ENCODE measurements around the gene TOMM70. TPM values are rescaled to one million over a fixed set of nuclear protein-coding genes. Genes with fewer than 3 reads are reported as not detected.
A peak's percentile ranks its signal among the peaks of the same experiment; 100 is the strongest.

TOMM70 gene
- total RNA-seq, 1 donor from 2014 or later, result 59.0 TPM

DNA sequence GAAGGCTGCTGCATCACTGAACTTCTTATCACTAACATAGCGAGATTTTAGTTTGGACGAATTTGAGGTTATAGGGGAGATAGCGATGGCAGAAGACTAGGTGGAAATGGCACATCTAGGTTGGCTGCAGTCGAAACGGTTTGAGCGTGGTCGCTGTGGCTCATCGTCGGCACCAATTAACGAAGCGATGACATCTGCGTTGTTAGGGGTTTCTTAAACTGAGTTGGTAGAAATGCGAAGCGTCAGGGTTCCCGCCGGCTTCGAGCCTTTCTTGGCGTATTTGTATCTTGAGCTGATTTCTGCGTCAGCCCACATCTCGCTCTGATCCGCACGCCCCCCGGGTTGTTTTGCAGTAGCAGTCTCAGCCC lies 769 bp upstream of the TOMM70 start:
- peak overlapping the region; percentile 94 to 99 (median 97) for H3K9ac ChIP-seq (ENCODE audit: low read depth in 1 of 3, low read length in 3 of 3)
- peak overlapping the region; percentile 91 for H3K27ac ChIP-seq (ENCODE audit: low read depth, low read length)
- H3K36me3 ChIP-seq (ENCODE audit: control insufficient read depth in 3 of 3, insufficient read depth in 3 of 3, low read length in 3 of 3), result no peaks in the 10 kb centered on the region
- H3K9me3 ChIP-seq (ENCODE audit: control insufficient read depth in 3 of 3, low read length in 3 of 3), result no peaks in the 10 kb centered on the region
- peaks cover 13 to 29% (median 25%) of the 10 kb centered on the region in 3 donors for H3K4me1 ChIP-seq (ENCODE audit: control insufficient read depth in 3 of 3, insufficient read depth in 3 of 3, low read length in 3 of 3)
- peak overlapping the region; percentile 88 to 100 (median 97) for H3K4me3 ChIP-seq (ENCODE audit: low read length in 3 of 3)
- no peaks in the 10 kb centered on the region for H3K27me3 ChIP-seq (ENCODE audit: control insufficient read depth in 3 of 3, insufficient read depth in 3 of 3, low read length in 3 of 3)

DNA sequence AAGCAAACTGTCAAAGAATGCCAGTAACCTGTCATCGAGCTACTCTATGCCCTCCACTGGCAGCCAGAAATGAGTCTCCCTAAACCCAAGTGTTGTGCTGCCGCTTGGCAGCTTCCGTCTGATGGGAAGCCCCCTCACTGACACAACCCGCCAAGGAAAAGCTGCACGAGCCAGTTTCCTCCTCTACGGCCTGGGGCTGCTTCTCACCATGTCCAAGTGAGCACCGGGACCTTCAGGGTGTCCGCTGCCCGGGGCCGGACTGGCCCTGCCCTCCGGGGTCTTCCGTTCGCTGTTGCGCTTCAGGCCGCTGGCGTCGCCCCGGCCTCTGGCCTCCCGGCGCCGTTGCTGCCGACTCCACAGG lies 490 bp downstream of the TOMM70 start:
- H3K36me3 ChIP-seq (ENCODE audit: control insufficient read depth in 3 of 3, insufficient read depth in 3 of 3, low read length in 3 of 3), result no peaks in the 10 kb centered on the region
- peak overlapping the region; percentile 88 to 100 (median 97) for H3K4me3 ChIP-seq (ENCODE audit: low read length in 3 of 3)
- peak overlapping the region; percentile 91 for H3K27ac ChIP-seq (ENCODE audit: low read depth, low read length)
- peak overlapping the region; percentile 94 to 99 (median 97) for H3K9ac ChIP-seq (ENCODE audit: low read depth in 1 of 3, low read length in 3 of 3)
- H3K27me3 ChIP-seq (ENCODE audit: control insufficient read depth in 3 of 3, insufficient read depth in 3 of 3, low read length in 3 of 3), result no peaks in the 10 kb centered on the region
- no peaks in the 10 kb centered on the region for H3K9me3 ChIP-seq (ENCODE audit: control insufficient read depth in 3 of 3, low read length in 3 of 3)
- H3K4me1 ChIP-seq (ENCODE audit: control insufficient read depth in 3 of 3, insufficient read depth in 3 of 3, low read length in 3 of 3), result peaks cover 19 to 29% (median 26%) of the 10 kb centered on the region in 3 donors

DNA sequence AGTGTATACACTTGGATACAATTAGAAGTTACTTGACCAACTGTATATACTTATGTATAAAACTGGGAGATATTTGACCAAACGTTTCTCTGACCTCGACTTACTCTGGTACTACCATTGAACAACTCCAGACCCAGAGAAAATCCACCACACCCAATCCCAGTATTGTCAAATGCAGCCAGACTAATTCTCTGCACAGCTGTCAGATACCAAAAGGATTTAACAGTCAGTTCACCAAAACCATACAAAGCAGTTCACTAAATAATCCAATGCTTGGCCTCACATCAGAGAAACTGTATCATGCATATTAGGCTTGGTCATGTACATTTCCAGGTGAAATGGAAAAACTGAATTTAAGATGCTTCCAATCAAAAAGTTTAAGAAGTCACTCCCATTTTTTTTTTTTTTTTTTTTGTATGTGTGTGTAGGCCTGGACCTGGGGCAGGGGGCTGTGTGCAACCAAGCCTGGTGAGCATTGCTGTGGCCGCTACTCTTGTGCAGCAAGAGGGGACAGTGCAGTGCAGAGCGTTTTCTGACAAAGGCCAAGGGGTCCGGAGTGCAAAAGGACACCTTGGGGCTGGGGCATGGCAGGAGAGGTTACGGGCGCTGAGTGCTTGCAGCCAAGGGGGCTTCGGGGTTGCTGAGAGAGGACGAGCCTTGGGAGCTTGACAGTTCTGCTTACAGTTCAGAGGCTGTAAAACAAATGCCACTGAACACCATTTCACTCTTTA lies 1.4 kb downstream of the TOMM70 start:
- peak overlapping the region; percentile 94 to 99 (median 97) for H3K9ac ChIP-seq (ENCODE audit: low read depth in 1 of 3, low read length in 3 of 3)
- H3K27ac ChIP-seq (ENCODE audit: low read depth, low read length), result peak overlapping the region; percentile 91
- peaks cover 19 to 29% (median 26%) of the 10 kb centered on the region in 3 donors for H3K4me1 ChIP-seq (ENCODE audit: control insufficient read depth in 3 of 3, insufficient read depth in 3 of 3, low read length in 3 of 3)
- H3K9me3 ChIP-seq (ENCODE audit: control insufficient read depth in 3 of 3, low read length in 3 of 3), result no peaks in the 10 kb centered on the region
- H3K27me3 ChIP-seq (ENCODE audit: control insufficient read depth in 3 of 3, insufficient read depth in 3 of 3, low read length in 3 of 3), result no peaks in the 10 kb centered on the region
- H3K36me3 ChIP-seq (ENCODE audit: control insufficient read depth in 3 of 3, insufficient read depth in 3 of 3, low read length in 3 of 3), result no peaks in the 10 kb centered on the region
- peak overlapping the region; percentile 88 to 100 (median 97) for H3K4me3 ChIP-seq (ENCODE audit: low read length in 3 of 3)

DNA sequence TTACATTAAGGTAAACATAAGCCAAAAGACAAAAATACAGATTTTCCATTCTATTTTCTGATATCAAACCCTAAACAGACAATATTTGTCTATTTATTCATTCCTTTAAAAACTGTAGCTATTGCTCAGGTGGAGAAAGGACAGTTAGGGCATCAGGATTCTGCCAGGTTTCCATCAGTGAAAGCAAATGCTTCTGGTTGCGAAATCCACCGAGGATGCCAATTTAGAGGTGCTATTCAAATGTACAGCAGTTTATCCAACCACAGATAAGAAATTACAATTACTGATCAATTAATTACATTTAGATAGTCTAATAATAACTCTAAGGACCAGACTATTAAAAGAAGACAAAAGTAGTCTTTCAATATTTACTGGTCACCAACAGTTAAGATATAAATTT lies 3.9 kb downstream of the TOMM70 start:
- H3K4me1 ChIP-seq (ENCODE audit: control insufficient read depth in 3 of 3, insufficient read depth in 3 of 3, low read length in 3 of 3), result peaks cover 16 to 26% (median 21%) of the 10 kb centered on the region in 3 donors
- H3K36me3 ChIP-seq (ENCODE audit: control insufficient read depth in 3 of 3, insufficient read depth in 3 of 3, low read length in 3 of 3), result no peaks in the 10 kb centered on the region
- no peaks in the 10 kb centered on the region for H3K9me3 ChIP-seq (ENCODE audit: control insufficient read depth in 3 of 3, low read length in 3 of 3)
- no peak overlapping the region for H3K4me3 ChIP-seq (ENCODE audit: low read length in 3 of 3)
- no peak overlapping the region for H3K9ac ChIP-seq (ENCODE audit: low read depth in 1 of 3, low read length in 3 of 3)
- peak overlapping the region; percentile 49 for H3K27ac ChIP-seq (ENCODE audit: low read depth, low read length)
- H3K27me3 ChIP-seq (ENCODE audit: control insufficient read depth in 3 of 3, insufficient read depth in 3 of 3, low read length in 3 of 3), result no peaks in the 10 kb centered on the region

DNA sequence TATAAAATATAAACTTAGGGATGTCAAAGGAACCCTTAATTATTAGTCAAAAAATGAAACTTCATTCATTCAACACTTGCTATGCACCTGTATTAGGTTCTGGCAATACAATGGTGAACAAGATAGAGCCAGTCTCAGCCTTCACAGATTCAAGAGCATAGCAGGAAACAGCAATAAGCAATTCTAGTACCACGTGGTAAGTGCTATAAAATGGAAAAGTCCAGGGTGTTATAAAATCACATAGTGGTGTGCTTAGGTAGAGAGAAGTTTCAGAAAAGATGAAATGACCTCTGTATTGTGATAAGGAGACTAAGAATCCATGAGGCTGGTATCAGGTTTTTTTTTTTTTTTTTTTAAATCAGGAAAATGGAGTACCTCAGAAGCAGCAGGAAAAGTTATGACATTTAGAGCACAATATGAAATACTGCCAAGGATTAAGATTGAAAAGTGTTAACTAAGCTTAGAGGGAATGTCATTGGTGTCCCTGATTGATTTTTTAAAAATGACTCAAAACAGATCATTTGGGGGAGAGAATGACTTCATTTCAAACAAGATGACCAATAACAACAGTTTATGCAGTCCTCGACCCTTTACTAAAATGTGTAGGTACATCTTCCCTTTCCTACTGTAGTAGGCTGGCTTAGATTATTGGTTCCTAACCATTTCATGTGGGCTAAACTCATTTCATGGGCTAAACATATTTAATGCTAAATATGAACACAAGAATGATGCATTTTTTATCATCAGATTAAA lies 5.0 kb downstream of the TOMM70 start:
- Histone ChIP-seq H3K9me3 (ENCODE audit: control insufficient read depth in 3 of 3, low read length in 3 of 3) (no peaks in the 10 kb centered on the region), H3K4me1 (ENCODE audit: control insufficient read depth in 3 of 3, insufficient read depth in 3 of 3, low read length in 3 of 3) (peaks cover 16 to 26% (median 21%) of the 10 kb centered on the region in 3 donors), H3K4me3 (ENCODE audit: low read length in 3 of 3) (no peak overlapping the region), H3K27ac (ENCODE audit: low read depth, low read length) (peak overlapping the region; percentile 49), H3K36me3 (ENCODE audit: control insufficient read depth in 3 of 3, insufficient read depth in 3 of 3, low read length in 3 of 3) (no peaks in the 10 kb centered on the region), H3K9ac (ENCODE audit: low read depth in 1 of 3, low read length in 3 of 3) (no peak overlapping the region), H3K27me3 (ENCODE audit: control insufficient read depth in 3 of 3, insufficient read depth in 3 of 3, low read length in 3 of 3) (no peaks in the 10 kb centered on the region)

DNA sequence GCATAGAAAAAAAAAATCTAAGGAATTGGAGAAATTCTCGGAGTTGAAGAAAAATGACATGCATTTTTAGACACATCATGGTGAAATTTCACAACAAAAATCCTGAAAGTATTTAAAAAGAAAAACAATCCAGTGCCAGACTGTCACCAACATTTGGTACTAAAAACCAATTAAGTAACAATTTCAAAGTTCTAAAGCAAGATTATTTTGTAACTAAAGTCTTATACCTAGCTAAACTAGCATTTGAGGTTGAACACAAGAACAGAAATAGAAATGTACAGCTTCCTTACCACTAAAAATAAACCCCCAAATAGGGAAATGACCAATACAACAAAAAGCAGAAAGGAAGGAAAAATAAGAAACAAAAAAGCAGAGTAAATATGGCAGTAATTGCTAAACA lies 11.9 kb downstream of the TOMM70 start:
- no peaks in the 10 kb centered on the region for H3K4me1 ChIP-seq (ENCODE audit: control insufficient read depth in 3 of 3, insufficient read depth in 3 of 3, low read length in 3 of 3)
- H3K9ac ChIP-seq (ENCODE audit: low read depth in 1 of 3, low read length in 3 of 3), result no peak overlapping the region
- no peak overlapping the region for H3K27ac ChIP-seq (ENCODE audit: low read depth, low read length)
- H3K4me3 ChIP-seq (ENCODE audit: low read length in 3 of 3), result no peak overlapping the region
- no peaks in the 10 kb centered on the region for H3K9me3 ChIP-seq (ENCODE audit: control insufficient read depth in 3 of 3, low read length in 3 of 3)
- peaks cover 8 to 24% (median 19%) of the 10 kb centered on the region in 3 donors for H3K36me3 ChIP-seq (ENCODE audit: control insufficient read depth in 3 of 3, insufficient read depth in 3 of 3, low read length in 3 of 3)
- no peaks in the 10 kb centered on the region for H3K27me3 ChIP-seq (ENCODE audit: control insufficient read depth in 3 of 3, insufficient read depth in 3 of 3, low read length in 3 of 3)

DNA sequence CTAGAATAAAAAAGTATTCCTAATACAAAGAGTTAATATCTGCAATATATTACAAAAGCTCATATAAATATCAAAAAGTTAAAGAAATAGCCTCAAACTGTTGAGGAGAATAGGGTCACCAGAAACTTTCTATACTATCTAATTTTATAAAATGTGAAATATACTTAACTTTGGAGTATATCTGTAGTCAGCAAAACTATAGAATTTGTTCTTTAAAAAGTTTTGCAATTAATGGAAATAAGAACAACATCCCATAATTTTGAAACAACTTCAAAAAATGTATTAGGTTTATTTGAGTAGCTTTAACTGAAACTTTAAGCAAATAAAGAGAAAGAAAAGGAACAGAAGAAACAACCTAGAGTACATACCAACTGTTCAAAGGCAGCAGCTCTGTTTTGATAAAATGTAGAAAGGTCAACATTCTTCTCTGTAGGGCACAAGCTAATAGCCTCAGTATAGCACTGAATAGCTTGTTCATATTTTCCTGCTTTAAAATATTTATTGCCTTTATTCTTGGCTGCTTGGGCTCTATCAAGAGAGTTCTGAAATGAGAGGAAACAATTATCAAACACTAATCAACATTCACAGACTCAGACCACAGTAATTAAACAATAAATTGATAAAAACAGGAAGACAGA lies 14.3 kb downstream of the TOMM70 start:
- Histone ChIP-seq H3K4me3 (ENCODE audit: low read length in 3 of 3) (no peak overlapping the region), H3K9me3 (ENCODE audit: control insufficient read depth in 3 of 3, low read length in 3 of 3) (no peaks in the 10 kb centered on the region), H3K4me1 (ENCODE audit: control insufficient read depth in 3 of 3, insufficient read depth in 3 of 3, low read length in 3 of 3) (no peaks in the 10 kb centered on the region), H3K9ac (ENCODE audit: low read depth in 1 of 3, low read length in 3 of 3) (no peak overlapping the region), H3K27ac (ENCODE audit: low read depth, low read length) (no peak overlapping the region), H3K36me3 (ENCODE audit: control insufficient read depth in 3 of 3, insufficient read depth in 3 of 3, low read length in 3 of 3) (peaks cover 12 to 34% (median 32%) of the 10 kb centered on the region in 3 donors), H3K27me3 (ENCODE audit: control insufficient read depth in 3 of 3, insufficient read depth in 3 of 3, low read length in 3 of 3) (no peaks in the 10 kb centered on the region)

DNA sequence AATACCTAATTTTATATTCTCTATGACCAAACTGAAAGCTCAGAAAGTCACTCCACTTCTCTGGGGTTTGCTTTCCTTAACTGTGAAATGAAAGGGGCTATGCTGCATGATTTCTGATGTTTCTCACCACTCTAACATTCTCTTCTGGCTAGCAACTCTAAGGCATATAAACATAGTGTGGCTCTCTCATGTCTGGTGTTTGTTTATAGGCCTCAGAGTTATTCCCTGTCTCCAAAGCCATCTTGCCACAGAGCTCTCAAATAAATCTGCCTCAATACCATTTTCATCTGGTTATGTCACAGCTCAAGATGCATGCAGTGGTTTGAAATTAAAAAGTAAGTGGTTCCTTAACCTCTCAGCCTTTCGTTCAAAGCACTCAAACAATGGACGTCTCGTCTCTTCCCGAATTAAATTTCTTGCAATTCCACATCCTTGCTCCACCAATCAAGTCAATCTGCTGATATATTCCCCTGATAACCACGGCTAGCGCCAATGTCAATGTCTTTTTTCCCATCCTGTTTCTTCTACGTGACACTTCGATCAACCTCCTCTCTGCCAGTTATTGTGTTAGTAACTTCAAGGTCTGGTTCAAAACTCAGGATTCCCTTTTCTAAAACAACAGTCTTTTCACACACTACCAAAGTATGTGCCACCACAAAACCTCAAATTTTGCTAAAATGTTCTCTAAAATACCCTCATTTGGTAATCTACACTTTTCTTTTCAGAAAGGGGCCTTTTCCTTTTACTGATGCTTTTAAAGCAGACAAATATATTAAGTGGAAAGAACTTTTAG lies 16.0 kb downstream of the TOMM70 start:
- Histone ChIP-seq H3K27me3 (ENCODE audit: control insufficient read depth in 3 of 3, insufficient read depth in 3 of 3, low read length in 3 of 3) (no peaks in the 10 kb centered on the region), H3K9me3 (ENCODE audit: control insufficient read depth in 3 of 3, low read length in 3 of 3) (no peaks in the 10 kb centered on the region), H3K4me3 (ENCODE audit: low read length in 3 of 3) (no peak overlapping the region), H3K9ac (ENCODE audit: low read depth in 1 of 3, low read length in 3 of 3) (no peak overlapping the region), H3K4me1 (ENCODE audit: control insufficient read depth in 3 of 3, insufficient read depth in 3 of 3, low read length in 3 of 3) (no peaks in the 10 kb centered on the region), H3K27ac (ENCODE audit: low read depth, low read length) (no peak overlapping the region), H3K36me3 (ENCODE audit: control insufficient read depth in 3 of 3, insufficient read depth in 3 of 3, low read length in 3 of 3) (peaks cover 14 to 46% (median 40%) of the 10 kb centered on the region in 3 donors)

DNA sequence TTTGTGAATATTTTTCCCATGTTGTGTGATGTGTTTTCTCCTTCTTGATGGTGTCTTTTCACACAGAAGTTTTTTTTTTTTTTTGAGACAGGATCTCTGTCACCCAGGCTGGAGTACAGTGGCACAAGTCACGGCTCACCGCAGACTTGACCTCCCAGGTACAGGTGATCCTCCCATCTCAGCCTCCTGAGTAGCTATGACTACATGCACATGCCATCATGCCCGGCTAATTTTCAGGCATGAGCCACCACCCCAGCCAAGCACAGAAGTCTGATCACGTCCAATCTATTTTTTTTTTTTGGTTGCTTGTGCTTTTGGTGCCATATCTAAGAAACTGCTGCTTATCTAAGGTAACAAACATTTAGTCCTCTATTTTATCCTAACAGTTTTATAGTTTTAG lies 24.6 kb downstream of the TOMM70 start:
- H3K27me3 ChIP-seq (ENCODE audit: control insufficient read depth in 3 of 3, insufficient read depth in 3 of 3, low read length in 3 of 3), result no peaks in the 10 kb centered on the region
- H3K27ac ChIP-seq (ENCODE audit: low read depth, low read length), result no peak overlapping the region
- peaks cover 22 to 59% (median 44%) of the 10 kb centered on the region in 3 donors for H3K36me3 ChIP-seq (ENCODE audit: control insufficient read depth in 3 of 3, insufficient read depth in 3 of 3, low read length in 3 of 3)
- H3K9me3 ChIP-seq (ENCODE audit: control insufficient read depth in 3 of 3, low read length in 3 of 3), result no peaks in the 10 kb centered on the region
- H3K4me3 ChIP-seq (ENCODE audit: low read length in 3 of 3), result no peak overlapping the region
- no peaks in the 10 kb centered on the region for H3K4me1 ChIP-seq (ENCODE audit: control insufficient read depth in 3 of 3, insufficient read depth in 3 of 3, low read length in 3 of 3)
- no peak overlapping the region for H3K9ac ChIP-seq (ENCODE audit: low read depth in 1 of 3, low read length in 3 of 3)

All from skeletal muscle tissue (tissue), 4 donors.